HepG2 (cell line): ENCODE results near the gene THAP5. TPM values are rescaled to one million over a fixed set of nuclear protein-coding genes. Genes with fewer than 3 reads are reported as not detected.
A peak's percentile ranks its signal among the peaks of the same experiment; 100 is the strongest.

Experiments
- CC2D1A ChIP-seq: sonication (generic); formaldehyde crosslinking; IDR thresholded peaks from 2 replicates; pipeline ENCODE4 v1.8.1; 2023; ENCODE audit warnings: mild to moderate bottlenecking, missing genetic modification reagents
- CEBPB ChIP-seq: IDR thresholded peaks from 2 replicates; pipeline ENCODE4 v1.6.1; 2011; ENCODE audit warnings: low read depth, low read length, improper control_type of control experiment, borderline replicate concordance
- CREB1 ChIP-seq, 2 experiments: fragments of 450-650 bp in 1 of 2; IDR thresholded peaks; 2 replicates each; pipeline ENCODE4 v1.6.1; 2016 to 2017; ENCODE audit warnings: control low read depth in 1 of 2, mild to moderate bottlenecking in 1 of 2, missing compliant biosample characterization in 1 of 2, missing genetic modification characterization in 1 of 2
- FOSL2 ChIP-seq: sonication (generic); formaldehyde crosslinking; IDR thresholded peaks from 2 replicates; pipeline ENCODE4 v1.4.0; 2020; ENCODE audit warnings: missing genetic modification reagents
- GATA4 ChIP-seq: sonication (generic); IDR thresholded peaks from 2 replicates; pipeline ENCODE4 v1.6.1; 2016; ENCODE audit warnings: antibody characterized with exemption, low read depth, borderline replicate concordance
- MED13 ChIP-seq: sonication (generic); formaldehyde crosslinking; IDR thresholded peaks from 2 replicates; pipeline ENCODE4 v1.5.0; 2020; ENCODE audit warnings: missing genetic modification reagents
- ZFP91 ChIP-seq: sonication (generic); formaldehyde crosslinking; IDR thresholded peaks from 2 replicates; pipeline ENCODE4 v1.9.0; 2022; ENCODE audit warnings: missing genetic modification reagents, mild to moderate bottlenecking, borderline replicate concordance
- ZNF441 ChIP-seq: sonication (generic); formaldehyde crosslinking; IDR thresholded peaks from 2 replicates; pipeline ENCODE4 v1.7.0; 2021; ENCODE audit warnings: missing genetic modification reagents, borderline replicate concordance
- ZNF451 ChIP-seq: sonication (generic); formaldehyde crosslinking; IDR thresholded peaks from 2 replicates; pipeline ENCODE4 v1.5.0; 2020; ENCODE audit warnings: mild to moderate bottlenecking, missing genetic modification reagents
- ZNF761 ChIP-seq: sonication (generic); formaldehyde crosslinking; conservative IDR thresholded peaks from 2 replicates; pipeline ENCODE4 v1.4.0; 2020; ENCODE audit warnings: mild to moderate bottlenecking, missing genetic modification reagents
- ZNF770 ChIP-seq: sonication (generic); formaldehyde crosslinking; IDR thresholded peaks from 2 replicates; pipeline ENCODE4 v1.5.0; 2020; ENCODE audit warnings: mild to moderate bottlenecking, missing genetic modification reagents
- polyA plus RNA-seq, 8 experiments: library from polyadenylated mRNA; depleted of rRNA in 3 of 8; stranded (reverse) in 7 of 8; unstranded in 1 of 8; fragments of >200 nt; fragmentation: Illumina TruSeq in 4 of 8; extraction: Trizol in 4 of 8; gene quantifications; 2 replicates each; pipeline versions ENCODE4 v1.2.1 to v1.2.3, GENCODE V29; 2011 to 2016; ENCODE audit warnings: low read depth in 4 of 8, missing spikeins in 1 of 8, mixed read lengths in 1 of 8; ENCODE audit not compliant: insufficient read depth in 1 of 8
- total RNA-seq, 5 experiments: library from RNA; depleted of rRNA; stranded (reverse); fragments of >200 nt; fragmentation: Illumina TruSeq; extraction: Trizol; gene quantifications; 2 replicates each; pipeline ENCODE4 v1.2.3, GENCODE V29; 2016; ENCODE audit warnings: low read depth in 1 of 5
- TF ChIP-seq, protein P1 (sequence below): sonication (generic); formaldehyde crosslinking; IDR thresholded peaks from 2 replicates; pipeline ENCODE4 v1.5.1; 2020; ENCODE audit warnings: missing genetic modification reagents, mild to moderate bottlenecking, borderline replicate concordance

THAP5 gene
- total and polyA plus RNA-seq, 2 of the 13 experiments (the other 11 are each of a cell fraction or from before 2014, with no cell fraction given), result 3.6 to 11.8 TPM

DNA sequence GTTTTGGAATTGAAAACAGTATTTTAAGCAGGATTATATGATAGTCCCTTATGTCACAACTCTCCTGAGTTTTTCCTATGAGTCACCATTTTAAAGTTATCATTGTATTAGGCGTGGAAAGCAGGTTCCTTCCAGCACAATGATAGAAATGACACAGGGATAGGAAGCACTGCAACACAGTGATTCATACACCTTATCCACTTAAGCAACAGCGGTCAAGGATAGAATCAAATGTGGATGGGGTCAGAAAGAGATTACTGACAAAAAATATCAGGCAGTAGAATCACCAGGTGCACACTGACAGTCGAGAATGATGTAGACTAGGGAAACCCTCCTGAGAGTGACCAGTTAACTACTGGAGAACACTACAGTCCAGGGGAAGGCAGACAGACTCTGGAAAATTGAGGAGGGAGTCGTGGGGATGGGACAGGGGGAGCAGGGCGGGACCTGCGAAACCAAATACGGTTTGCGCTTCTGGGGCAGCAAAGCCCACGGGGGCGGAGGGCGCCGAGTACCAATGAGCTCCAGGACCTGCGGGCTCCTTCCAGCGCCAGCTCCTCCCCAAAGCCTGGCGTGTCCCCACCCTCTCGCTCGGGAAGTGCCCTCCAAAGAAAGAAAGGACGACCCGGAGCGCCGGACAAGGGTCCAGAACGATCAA lies 44.0 kb downstream of the THAP5 start (continued):
- peak; percentile 16; the same call in 1 of the 2 replicates for TF ChIP-seq ZNF441 (CRISPR knock-in tag)
- TF ChIP-seq ZNF761, result peak; percentile 76; the same call in 1 of the 2 replicates
- 0 out of 2 replicates have a peak, but pooled peaks have one; percentile 22 for TF ChIP-seq GATA4
- TF ChIP-seq CREB1 (IDR thresholded peaks at IDR 0.05), result peak; percentile 15; the same call in 1 of the 2 replicates
- TF ChIP-seq CREB1 (CRISPR knock-in tag; IDR thresholded peaks at IDR 0.05), result no peak
- TF ChIP-seq CC2D1A, result 0 out of 2 replicates have a peak, but pooled peaks have one; percentile 53
- no peak for TF ChIP-seq ZNF451
- peak; percentile 32; the same call in 1 of the 2 replicates for TF ChIP-seq FOSL2
- TF ChIP-seq, protein P1, sequence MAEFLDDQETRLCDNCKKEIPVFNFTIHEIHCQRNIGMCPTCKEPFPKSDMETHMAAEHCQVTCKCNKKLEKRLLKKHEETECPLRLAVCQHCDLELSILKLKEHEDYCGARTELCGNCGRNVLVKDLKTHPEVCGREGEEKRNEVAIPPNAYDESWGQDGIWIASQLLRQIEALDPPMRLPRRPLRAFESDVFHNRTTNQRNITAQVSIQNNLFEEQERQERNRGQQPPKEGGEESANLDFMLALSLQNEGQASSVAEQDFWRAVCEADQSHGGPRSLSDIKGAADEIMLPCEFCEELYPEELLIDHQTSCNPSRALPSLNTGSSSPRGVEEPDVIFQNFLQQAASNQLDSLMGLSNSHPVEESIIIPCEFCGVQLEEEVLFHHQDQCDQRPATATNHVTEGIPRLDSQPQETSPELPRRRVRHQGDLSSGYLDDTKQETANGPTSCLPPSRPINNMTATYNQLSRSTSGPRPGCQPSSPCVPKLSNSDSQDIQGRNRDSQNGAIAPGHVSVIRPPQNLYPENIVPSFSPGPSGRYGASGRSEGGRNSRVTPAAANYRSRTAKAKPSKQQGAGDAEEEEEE (CRISPR knock-in tag), result peak; percentile 13; the same call in 1 of the 2 replicates
- TF ChIP-seq ZNF770 (CRISPR knock-in tag), result 0 out of 2 replicates have a peak, but pooled peaks have one; percentile 11
- no peak for TF ChIP-seq MED13
- no peak for TF ChIP-seq ZFP91 (CRISPR knock-in tag)
- peak; percentile 9; the same call in 1 of the 2 replicates for TF ChIP-seq CEBPB
